CD4-positive, alpha-beta T cell treated with Interleukin-2 at 100 ng/mL for 4 hours (primary cell): ENCODE data around the gene ATP6V1C2.
"Not testable (repeated sequence)": the region's sequence is repeated elsewhere in the genome, so short reads cannot be mapped to it uniquely, and the experiment has no call there.

ENCODE experiments used
- DNase-seq: peaks from one replicate; pipeline ENCODE4 v3.0.0-alpha.2; 2020; ENCODE audit warnings: low spot score

ATP6V1C2 gene

DNA sequence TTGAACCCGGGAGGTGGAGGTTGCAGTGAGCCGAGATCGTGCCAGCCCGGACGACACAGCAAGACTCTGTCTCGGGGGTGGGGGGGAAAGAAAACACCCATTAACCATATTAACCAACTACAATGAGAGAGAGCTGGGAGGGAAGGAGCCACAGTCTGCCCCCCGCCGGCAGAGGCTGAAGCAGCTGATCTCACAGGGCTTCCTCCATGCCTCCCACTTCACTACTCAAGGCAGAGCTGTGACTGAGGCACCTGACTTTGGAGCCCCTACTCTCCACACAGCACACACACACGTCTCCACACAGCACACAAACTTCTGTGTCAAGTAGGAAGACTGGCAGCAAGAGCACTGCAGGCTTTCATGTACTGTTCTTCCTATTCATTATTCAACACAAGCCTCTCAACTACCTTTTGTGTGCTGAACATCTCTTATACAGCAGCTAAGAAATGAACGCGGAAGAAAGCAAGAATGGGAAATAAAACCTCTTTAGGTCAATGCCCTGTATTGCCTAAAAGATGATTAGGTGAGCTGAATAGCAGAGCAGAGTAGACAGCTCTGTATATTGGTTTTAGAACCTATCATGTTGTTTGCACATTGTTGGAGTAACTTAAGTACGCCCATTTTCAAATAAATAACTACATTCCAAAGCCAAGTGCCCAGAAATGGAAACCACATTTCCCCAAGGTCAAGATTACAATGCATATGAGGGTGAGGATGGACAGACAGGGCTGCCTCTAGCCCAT lies 65.0 kb downstream of the ATP6V1C2 start:
- DNase-seq, result no peak

DNA sequence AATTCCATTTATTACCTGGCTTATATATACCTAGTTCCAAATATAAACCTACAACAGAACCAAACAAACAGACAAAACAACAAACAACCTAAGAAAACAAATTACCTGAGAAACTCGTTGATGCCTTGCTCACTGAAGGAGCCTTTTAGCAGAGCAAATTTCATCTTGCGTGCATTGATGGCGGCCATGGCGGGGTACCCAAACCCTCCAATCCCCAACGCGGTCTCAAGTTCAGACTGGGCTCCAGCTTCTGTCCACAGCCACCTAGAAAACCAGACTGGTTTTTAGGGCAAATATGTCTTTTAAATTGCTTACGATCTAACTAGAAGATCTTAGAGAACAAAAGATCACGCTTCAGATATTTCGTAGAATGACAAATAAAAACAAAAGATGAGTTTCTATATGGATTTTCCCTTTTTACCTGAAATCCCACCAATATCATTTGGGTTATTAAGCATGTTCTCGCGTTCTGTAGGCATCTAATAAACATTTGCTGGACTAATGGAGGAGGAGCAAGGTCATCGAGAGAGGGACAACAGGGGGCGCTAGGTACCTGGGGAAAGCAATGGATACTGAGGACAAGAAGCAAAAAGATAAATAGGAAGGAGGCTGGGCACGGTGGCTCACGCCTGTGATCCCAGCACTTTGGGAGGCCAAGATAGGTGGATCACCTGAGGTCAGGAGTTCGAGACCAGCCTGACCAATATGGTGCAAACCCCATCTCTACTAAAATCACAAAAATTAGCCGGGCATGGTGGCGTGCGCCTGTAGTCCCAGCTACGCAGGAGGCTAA lies 65.9 kb downstream of the ATP6V1C2 start:
- DNase-seq, result peak; percentile 45

DNA sequence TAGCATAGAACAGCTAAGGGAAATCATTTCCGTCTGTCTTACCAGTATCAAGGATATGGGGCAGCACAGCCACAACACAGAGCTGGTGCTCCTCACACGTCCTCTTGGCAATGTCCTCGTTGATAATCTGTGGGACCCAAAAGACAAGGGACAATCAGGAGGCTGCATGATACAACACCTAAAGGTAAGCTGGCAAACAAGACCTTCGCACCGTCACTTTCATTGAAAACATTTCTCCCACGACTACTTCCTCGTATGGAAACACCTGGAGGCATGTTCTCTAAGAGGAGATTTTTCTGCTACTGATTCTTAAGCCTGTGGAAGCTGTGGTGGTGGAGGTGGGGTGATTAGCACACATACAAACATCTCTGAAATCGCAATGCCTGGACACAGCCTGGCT lies 67.4 kb downstream of the ATP6V1C2 start:
- DNase-seq, result no peak

DNA sequence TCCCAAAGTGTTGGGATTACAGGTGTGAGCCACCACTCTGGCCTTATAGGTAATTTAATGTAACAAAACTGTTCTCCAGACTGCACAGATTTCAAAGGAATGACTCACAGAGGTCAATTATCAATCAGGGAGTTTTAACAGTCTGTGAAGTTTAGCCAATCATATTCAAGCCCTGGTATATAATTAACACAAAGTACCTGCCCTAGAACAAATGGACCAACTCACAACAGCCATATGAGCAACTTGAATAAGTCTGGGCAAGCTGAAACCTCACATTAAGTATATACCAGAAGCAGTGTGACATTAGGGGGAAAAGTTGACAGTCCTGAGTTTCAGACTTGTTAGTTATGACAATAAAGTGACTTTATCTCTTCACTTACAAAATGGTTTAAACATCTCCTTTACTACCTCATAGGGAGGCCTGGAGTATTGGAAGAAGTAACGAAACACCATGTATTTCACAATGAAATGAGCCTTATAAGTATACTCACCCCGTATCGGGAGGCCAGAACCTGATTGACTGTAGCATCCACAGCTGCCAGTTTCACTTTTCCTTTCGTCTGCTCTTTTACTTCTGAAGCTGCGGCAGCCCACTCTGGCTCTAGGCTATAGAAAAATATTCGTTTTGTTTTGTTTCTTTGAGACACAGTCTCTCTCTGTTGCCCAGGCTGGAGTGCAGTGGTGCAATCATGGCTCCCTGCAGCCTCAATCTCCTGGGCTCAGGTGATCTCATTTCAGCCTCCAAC lies 69.0 kb downstream of the ATP6V1C2 start:
- DNase-seq, result peak; percentile 52

DNA sequence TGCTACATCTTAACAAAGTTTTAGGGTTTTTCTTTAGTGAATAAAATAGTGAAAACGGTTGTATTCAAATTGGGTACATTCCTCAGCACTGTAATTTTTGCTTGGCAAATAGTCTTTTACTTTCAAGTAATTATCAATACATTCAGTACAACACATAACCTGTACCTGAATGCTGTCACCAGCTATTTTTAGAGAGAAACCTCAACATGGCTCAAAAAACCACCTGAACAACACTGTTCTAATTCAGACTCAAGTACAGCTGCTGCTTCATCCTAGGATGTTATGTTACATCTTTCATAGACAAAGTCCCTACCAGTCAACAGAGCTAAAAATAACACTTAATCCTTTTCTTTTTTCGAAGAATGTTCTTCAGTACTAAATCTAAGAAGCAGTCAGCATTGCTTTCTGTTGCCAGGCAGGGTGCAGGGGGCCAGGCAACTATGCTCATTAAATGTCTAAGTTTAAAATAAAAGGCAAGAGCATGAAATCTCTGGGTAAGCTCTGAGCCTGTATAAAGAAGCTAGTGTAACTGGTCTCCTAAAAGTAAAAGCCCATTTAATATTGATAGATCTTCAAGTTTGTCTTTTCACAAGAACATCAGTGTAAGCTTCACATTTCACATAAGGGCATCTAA lies 70.7 kb downstream of the ATP6V1C2 start:
- peak; percentile 32 for DNase-seq

DNA sequence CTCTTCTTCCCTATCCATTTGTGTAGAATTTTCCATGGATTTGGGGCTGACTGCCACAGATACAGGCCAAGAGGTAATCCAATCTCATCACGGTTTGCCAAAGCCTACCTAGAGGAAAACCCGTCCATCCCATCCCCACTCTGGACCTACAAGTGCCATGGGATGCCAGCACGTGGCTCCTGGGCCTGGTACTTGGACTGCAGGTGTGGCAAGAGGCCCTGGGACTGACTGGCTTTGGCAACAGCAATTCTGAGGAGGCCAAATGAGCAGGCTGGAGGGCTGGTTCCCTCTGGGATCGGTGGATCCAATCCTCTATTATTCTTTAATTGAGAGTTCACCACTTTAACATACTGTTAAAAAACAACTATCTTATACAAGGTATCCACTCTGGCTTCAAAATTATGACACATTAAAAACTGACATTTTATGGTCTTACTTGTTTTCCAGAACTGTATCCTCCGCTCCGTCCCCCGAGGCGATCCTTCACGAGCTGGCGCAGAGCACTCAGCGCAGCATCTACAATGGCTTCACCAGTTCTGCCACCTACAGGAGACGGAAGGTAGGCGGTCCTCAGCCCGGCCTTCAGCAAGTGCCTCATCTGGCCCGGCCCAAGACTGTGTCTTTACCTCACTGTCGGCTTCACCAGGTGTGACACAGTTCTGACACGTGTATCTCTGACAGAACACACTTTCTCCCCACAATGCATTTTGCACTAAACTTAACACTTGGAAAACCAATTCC lies 71.4 kb downstream of the ATP6V1C2 start:
- DNase-seq, result no peak

DNA sequence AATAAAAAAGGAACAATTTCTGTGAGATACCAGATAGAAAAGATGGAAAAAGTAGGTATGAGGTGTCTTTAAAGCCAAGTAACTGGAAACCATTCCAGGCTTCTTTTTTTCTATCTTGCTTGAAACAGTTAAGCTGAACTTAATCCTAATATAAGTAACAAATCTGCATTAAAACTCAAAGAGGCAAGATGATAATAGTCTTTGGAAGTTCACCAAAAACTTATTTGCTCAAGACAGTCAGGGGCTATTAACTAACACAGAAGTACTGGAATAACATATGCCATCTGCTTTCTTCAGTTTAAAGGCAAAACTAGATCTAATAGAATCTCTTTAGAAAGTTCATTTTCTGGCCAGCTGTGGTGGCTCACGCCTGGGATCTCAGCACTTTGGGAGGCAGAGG lies 72.4 kb downstream of the ATP6V1C2 start:
- no peak for DNase-seq

DNA sequence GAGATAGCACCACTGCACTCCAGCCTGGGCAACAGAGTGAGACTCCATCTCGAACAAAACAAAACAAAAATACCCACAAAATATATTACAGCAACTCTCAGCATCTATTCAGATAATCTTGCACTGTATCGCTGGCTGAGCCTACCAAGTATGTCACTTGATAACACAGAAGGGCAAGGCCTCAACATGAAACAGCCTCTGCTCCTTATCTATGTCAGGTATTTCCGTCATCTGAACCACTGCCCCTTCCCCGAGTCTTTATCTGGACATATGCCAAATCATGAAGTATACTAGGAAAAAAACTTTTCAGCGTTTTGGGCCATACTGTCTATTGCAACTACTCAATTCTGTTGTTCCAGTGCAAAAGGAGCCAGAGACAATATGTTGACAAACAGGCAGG lies 73.4 kb downstream of the ATP6V1C2 start:
- no peak for DNase-seq

DNA sequence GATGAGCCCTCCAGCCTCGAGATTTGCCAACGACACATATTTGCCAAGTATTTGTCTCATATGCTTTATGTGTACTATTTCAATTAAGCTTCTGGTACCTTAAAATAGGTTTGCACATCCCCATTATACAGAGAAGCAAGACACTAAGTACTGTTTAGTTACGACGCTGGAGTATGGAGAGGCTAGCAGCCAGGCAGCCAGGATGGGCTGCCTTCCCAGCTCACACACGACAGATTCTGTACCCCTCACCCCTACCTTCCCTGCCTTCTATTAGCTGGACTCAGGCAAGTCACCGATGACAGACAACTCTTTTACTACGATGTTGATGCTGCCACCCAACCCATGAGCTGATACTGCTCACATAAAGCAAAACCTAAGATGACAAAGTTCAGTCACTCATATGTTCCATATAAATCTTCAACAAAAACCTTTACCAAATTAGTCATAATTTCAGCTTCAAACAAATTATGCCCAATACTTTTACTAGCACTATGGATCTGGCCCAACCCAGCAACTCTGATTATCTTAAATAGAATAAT lies 74.1 kb downstream of the ATP6V1C2 start:
- no peak for DNase-seq

DNA sequence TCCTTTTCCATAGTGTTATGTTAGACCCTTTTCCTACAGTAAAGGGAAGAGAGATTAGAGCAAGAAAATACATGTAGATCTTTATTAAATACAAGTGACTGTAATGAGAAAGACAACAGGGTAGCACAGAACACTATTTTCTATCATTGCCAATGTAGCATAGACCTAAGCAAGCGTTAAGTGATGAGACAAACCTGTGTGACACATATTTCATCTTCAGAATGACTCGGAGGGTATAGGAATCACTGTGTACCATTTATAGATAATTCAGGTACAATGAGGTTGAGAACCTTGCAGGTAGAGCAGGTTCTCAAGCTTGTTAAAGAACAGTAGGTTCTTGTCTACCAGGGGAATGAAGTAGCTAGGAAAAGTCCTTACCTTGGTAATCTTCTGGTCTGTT lies 75.3 kb downstream of the ATP6V1C2 start:
- no peak for DNase-seq

DNA sequence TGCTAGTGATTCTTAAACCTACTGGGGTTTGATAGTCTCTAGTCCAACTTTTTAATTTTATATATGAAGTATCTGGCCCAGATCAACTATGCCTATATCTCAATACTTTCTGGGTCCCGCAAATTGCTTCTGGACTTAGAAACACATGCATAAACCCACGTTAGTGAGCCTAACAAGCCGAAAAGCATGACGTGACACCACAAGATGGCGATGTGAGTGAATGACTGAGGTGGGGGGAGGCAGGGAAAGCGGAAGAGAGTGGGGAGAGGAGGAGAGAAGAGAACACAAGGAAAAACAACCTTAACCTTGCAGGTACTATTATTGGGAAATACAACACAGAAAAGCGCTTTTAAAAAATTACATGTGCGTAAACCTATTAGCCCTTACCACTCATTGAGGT lies 77.4 kb downstream of the ATP6V1C2 start:
- DNase-seq, result no peak

DNA sequence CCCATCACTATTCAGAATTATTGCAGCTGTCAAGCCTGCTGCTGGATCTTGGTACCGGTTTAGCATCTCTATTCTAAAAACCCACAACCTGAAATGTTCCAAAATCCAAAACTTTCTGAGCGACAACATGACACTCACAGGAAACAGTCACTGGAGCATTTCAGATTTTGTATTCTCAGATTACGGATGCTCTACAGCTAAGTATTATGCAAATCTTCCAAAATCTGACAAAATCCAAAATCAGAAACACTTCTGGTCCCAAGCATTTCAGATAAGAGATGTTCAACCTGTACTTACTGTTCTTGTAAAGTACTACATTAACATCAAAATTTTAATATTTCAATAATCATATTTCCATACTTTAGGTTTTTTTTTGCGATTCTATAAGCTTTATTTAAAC lies 78.7 kb downstream of the ATP6V1C2 start:
- DNase-seq, result no peak

DNA sequence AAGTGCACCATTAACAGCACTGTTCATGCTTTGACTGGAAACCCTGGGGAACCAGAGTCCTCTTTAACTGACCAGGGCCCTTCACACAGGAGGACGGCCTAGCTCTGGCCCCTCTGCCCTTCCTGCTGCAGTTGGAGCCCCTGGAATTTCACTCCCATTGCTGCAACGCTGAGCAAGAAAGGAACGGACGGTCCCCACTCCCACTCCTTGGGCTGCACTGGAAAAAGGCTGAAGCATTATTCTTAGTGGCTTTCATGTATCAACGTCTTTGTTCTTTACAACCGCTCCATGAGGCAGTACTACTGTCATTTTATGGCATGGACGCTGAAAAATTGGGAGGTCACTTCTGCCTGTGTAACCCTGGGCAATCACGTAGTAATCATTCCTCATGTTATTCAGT lies 81.2 kb downstream of the ATP6V1C2 start:
- DNase-seq, result no peak

DNA sequence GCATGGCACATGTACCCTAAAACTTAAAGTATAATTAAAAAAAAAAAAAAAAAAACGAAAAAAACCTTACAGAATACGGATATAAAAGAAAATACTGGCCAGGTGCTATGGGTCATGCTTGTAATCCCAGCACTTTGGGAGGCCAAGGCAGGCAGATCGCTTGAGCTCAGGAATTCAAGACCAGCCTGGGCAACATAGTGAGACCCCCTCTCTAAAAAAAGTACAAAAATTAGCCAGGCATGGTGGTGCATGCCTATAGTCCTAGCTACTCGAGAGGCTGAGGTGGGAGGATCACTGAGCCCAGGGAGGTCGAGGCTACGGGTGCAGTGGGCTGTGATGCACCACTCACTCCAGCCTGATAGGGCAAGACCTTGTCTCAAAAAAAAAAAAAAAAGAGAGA lies 84.6 kb downstream of the ATP6V1C2 start:
- not testable (repeated sequence) for DNase-seq

DNA sequence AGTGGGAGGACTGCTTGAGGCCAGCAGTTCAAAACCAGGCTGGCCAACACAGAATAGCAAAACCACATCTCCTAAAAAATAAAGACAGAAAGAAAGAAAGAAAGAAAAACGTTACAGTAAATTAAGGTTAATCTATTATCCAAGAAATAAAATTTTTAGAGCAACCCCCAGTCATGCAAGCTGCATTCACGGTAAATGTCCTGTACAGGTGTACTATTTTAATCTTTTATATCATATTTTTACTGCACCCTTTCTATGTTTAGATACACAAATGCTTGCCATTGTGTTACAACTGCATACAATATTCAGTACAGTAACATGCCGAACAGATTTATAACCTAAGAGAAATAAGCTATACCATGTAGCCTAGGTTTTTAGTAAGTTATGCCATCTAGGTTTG lies 85.1 kb downstream of the ATP6V1C2 start:
- no peak for DNase-seq

DNA sequence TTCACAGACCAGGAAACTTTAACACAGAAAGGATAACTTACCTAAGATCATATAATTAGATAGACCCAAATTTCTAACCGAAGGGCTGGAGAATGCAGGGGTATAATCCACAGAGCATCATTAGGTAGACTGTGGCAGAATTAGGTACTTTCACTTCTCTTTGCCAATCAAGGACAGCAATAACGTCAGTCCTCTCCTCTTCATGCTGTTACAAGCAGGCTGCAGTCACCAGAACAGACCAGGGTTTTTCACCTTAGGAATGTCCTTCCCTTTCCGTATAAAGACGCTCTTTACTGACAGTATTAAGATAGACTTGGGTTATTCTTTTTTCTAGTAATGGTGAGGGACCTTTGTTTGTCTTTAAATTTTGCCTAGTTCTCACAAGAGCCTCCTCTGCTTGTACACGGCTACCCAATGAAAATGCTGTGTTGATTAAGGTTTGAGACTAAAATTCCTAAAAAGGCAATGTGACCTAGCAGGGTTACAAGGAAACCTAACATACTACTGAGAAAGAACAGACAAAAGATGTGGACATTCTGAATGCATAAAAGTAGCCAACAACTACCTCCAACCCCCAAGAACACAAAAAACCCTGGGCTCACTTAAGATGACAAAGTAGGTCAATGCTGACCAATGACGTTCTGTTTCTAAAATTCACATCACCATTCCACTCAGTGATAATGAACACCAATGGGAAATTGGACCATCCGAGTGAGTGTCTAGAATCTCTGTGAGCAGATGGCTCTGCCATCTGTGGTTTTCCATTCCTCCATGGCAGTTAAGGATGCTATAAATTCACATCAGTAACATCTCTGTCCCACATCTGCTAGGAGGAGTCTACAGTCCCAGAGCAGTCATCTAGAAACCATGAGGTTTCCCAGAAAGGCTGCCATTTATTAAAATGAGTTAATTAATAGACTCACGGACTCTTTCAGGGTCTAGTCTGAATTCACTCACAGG lies 89.1 kb downstream of the ATP6V1C2 start:
- DNase-seq, result peak; percentile 37

DNA sequence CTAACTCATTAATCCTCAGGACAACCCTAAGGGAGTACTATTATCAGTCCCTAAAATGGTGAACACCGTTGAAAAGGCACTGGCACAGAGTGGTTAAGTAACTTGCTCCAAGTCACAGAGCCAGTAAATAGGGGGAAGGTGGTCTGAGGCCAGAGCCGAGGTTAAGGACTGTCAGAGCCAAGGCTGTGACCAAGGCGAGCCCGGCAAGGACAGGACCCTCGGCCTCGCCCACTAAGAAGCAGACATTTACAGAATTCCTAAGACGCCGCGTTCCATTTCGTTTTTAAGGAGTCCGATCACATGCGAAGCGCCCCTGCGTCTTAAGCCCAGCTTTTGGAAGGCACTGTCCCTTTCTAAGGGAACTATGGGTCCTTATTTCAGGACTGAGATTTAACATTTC lies 90.1 kb downstream of the ATP6V1C2 start:
- no peak for DNase-seq

DNA sequence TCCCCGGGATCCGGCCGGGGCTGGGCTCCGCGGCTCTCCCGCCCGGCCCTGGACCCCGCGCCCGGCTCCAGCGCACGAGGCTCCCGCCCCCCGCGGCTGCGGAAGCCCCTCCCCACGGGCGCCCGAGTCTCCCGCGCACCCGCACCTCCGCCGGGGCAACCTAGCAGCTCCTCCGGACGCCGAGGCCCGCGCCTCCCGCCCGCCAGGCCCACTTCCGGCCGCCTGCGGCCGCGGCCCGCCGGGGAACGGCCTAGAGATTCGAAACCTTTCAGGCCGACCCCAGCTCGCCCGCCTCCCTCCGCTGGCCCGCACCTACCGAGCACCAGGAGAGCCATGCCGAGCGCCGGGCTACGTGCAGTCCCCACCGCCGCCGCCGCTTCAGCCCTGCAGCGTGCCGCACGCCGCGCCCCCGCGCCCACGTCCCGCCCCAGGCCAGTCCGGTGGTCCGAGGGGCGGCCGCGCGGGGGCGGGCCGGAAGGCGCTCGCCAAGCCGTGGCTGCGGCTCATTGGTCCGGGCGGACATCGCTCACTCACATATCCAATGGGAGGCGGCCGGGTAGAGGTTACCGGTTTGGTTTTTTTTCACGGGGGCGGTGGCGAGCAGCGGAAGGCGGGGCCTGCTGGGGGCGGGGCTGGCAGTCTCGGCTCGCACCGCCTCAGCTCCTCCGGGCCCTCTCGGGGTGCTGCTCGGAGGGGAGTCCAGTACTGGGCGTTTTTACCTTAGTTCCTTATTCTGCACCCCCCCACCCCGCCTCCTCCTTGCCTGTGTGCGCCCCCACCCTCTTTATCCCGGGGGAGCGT lies 91.1 kb downstream of the ATP6V1C2 start, which contains the start of gene PDIA6:
Gene PDIA6, minus strand, starts transcription at position 424 of the 801 bp plus-strand sequence. Its CDS starts 89 bp downstream, at position 335.
- peak; percentile 96 for DNase-seq
